ENCODE data around the gene ASB18. TPM values are rescaled to one million over a fixed set of nuclear protein-coding genes. Genes with fewer than 3 reads are reported as not detected.

Gene ASB18
- total and polyA plus RNA-seq, 2 of the 4 experiments (the other 2 are of a cell fraction) = not detected

GRCh38 chr2:236162031-236162845 lies 102.0 kb downstream of the ASB18 start:
- Histone ChIP-seq H2BK15ac (ENCODE audit: low read depth, low read length) (no peak overlapping the region), H3K4me1 (ENCODE audit: control insufficient read depth, insufficient read depth, low read length) (peaks cover 2% of the 10 kb centered on the region; the same call in 1 of the 2 replicates), H2AFZ (replicated peaks; ENCODE audit: low read length, poor library complexity) (no peak overlapping the region), H4K20me1 (ENCODE audit: insufficient read depth, low read length) (no peaks in the 10 kb centered on the region; the same call in 1 of the 2 replicates), H3K9me1 (ENCODE audit: insufficient read depth, low read length) (no peaks in the 10 kb centered on the region; the same call in 1 of the 2 replicates), H3K56ac (ENCODE audit: extremely low read depth, insufficient read depth, low read length) (no peak overlapping the region), H2BK120ac (ENCODE audit: low read depth, low read length) (no peak overlapping the region), H3K9ac (ENCODE audit: low read depth, low read length) (no peak overlapping the region), H2BK20ac (ENCODE audit: low read depth, low read length) (no peak overlapping the region), H3K9me3 (ENCODE audit: control insufficient read depth, insufficient read depth, low read length) (peaks cover 8% of the 10 kb centered on the region; the same call in 1 of the 2 replicates), H3K27me3 (ENCODE audit: control insufficient read depth, insufficient read depth, low read length) (peaks cover 98% of the 10 kb centered on the region), H3K27ac (ENCODE audit: insufficient read depth, low read length) (no peak overlapping the region), H4K8ac (ENCODE audit: low read depth in 2 of 2, low read length in 2 of 2) (no peak overlapping the region), H2AK5ac (ENCODE audit: low read depth, low read length) (no peak overlapping the region), H2AK9ac (replicated peaks; ENCODE audit: low read depth, low read length, poor library complexity) (no peak overlapping the region), H3K18ac (ENCODE audit: low read depth, low read length) (no peak overlapping the region), H2BK5ac (ENCODE audit: low read depth, low read length, poor library complexity, severe bottlenecking) (no peak overlapping the region), H3K36me3 (ENCODE audit: control insufficient read depth, insufficient read depth, low read length) (no peaks in the 10 kb centered on the region), H3K79me1 (ENCODE audit: low read depth in 1 of 2, low read length in 2 of 2) (no peaks in the 10 kb centered on the region), H3K14ac (replicated peaks; ENCODE audit: low read depth, low read length) (no peak overlapping the region), H3K4ac (ENCODE audit: low read depth, low read length) (no peak overlapping the region), H3K4me2 (ENCODE audit: low read depth, low read length) (no peak overlapping the region), H3K4me3 (ENCODE audit: insufficient read depth, low read depth, low read length) (no peak overlapping the region), H3K23ac (ENCODE audit: low read depth, low read length) (no peak overlapping the region), H4K91ac (ENCODE audit: insufficient read depth, low read depth, low read length) (no peak overlapping the region), H4K5ac (ENCODE audit: low read depth, low read length) (no peak overlapping the region)
- dilution Hi-C loops (cut with HindIII; ENCODE audit: low sequenced_read_pairs, unreplicated experiment) (no loop called here), intact Hi-C loops (cut with micrococcal nuclease) (no loop called here), in situ Hi-C loops (cut with MboI; ENCODE audit: low sequenced_read_pairs) (loop anchor here (25.0 kb wide), 1 partner anchor 550 kb away; no protein-coding TSS in a partner anchor)
- no peak for DNase-seq
- BruUV-seq (replicated peaks) = no TSS peak
- ChIA-PET POLR2A (ENCODE audit: unreplicated experiment) (interaction anchor here (0.6 kb wide), 1 partner anchor 63 kb away, joined by 6 read pairs; no protein-coding TSS in a partner anchor), CTCF (interaction anchor here (1.5 kb wide), 1 partner anchor 368 kb away, joined by 3 read pairs; no protein-coding TSS in a partner anchor)
- TF ChIP-seq MAFK (IDR thresholded peaks at IDR 0.05; ENCODE audit: low read depth, low read length) (0 out of 2 replicates have a peak, but pooled peaks have one; percentile 7), BHLHE40 (IDR thresholded peaks at IDR 0.05; ENCODE audit: low read depth, low read length) (no peak)
- no peak for ATAC-seq (ENCODE audit: low read depth)
- WGBS, 2 experiments (ENCODE audit: extremely low coverage in 2 of 2, insufficient read length in 1 of 2) = 37% methylated on average over 3 of the region's 16 CpGs; no CpG with 5 or more reads in 1 of the 2 experiments
